Dendritic cell treated with granulocyte-macrophage colony-stimulating factor and Interleukin-4, amounts not matched to agents 40 ng/mL and 50 ng/mL, for 4 days (primary cell): ENCODE data around the gene WARS2.

Experiments used
- H3K27ac Mint-ChIP-seq: one replicate; pipeline ENCODE4 v1.8.0; 2022; ENCODE audit warnings: mild to moderate bottlenecking, mixed read lengths
- H3K27me3 Mint-ChIP-seq: one replicate; pipeline ENCODE4 v1.8.0; 2022; ENCODE audit warnings: mild to moderate bottlenecking, mixed read lengths
- H3K36me3 Mint-ChIP-seq: one replicate; pipeline ENCODE4 v1.8.0; 2022; ENCODE audit warnings: low read depth, mixed read lengths
- H3K4me1 Mint-ChIP-seq: one replicate; pipeline ENCODE4 v1.8.0; 2022; ENCODE audit warnings: low read depth, mixed read lengths
- H3K4me3 Mint-ChIP-seq: one replicate; pipeline ENCODE4 v1.8.0; 2022; ENCODE audit warnings: mild to moderate bottlenecking, moderate library complexity, mixed read lengths
- H3K9me3 Mint-ChIP-seq: one replicate; pipeline ENCODE4 v1.8.0; 2022; ENCODE audit warnings: mixed read lengths
- intact Hi-C: fragments of 100-400 bp; cut with micrococcal nuclease; formaldehyde crosslinking; loops from one replicate; pipeline ENCODE4 v1.15.0; 2022

WARS2 gene

DNA sequence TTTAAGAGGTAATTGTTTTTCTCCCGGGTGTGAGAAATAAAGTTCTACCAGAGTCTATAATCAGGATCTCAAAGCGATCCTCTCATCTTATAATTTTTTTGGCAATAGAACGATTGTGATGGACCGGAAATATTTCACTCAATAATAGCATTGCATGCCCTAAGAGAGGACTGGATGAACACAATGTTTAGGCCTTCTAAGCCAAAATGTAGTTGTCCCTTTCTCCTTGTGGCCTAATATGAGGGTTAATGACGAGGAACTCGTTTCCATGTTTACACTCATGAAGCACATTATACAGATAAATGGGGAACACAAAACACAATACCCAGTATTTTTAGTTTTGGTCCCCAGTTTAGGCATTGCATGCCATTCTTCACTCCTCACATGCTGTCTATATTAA lies 158.2 kb downstream of the WARS2 start:
- no peaks in the 10 kb centered on the region for H3K36me3 Mint-ChIP-seq
- no peak overlapping the region for H3K27ac Mint-ChIP-seq
- no peak overlapping the region for H3K4me3 Mint-ChIP-seq
- intact Hi-C loops = no loop called here
- H3K27me3 Mint-ChIP-seq = peaks cover 92% of the 10 kb centered on the region
- peaks cover 55% of the 10 kb centered on the region for H3K4me1 Mint-ChIP-seq
- H3K9me3 Mint-ChIP-seq = no peaks in the 10 kb centered on the region

GRCh38 chr1:118981436-118981835 lies 159.0 kb downstream of the WARS2 start:
- Mint-ChIP-seq H3K4me3 (no peak overlapping the region), H3K36me3 (no peaks in the 10 kb centered on the region), H3K27ac (no peak overlapping the region), H3K4me1 (peaks cover 46% of the 10 kb centered on the region), H3K27me3 (peaks cover 87% of the 10 kb centered on the region), H3K9me3 (no peaks in the 10 kb centered on the region)
- intact Hi-C loops = no loop called here
